Heart right ventricle (tissue), 16 donors: Measurements from ENCODE around the gene LARGE1. TPM values are rescaled to one million over a fixed set of nuclear protein-coding genes. Genes with fewer than 3 reads are reported as not detected.

Source experiments
- ATAC-seq, 8 donors: fragments of 200-7000 bp; cut with Tn5 transposase; one replicate each; pipeline ENCODE4 v1.9.1; 2020; ENCODE audit warnings: mild to moderate bottlenecking in 8 of 8, moderate library complexity in 8 of 8, moderate number of reproducible peaks in 1 of 8
- DNase-seq, 2 donors: peaks; one replicate each; pipeline ENCODE4 v3.0.0-alpha.2; 2020
- H3K27ac ChIP-seq, 10 donors: fragments of 200-600 bp; sonication (generic) in 2 of 10; one replicate each; pipeline versions ENCODE4 v1.5.0 to v1.8.0; 2020 to 2022; ENCODE audit warnings: mild to moderate bottlenecking in 3 of 10
- H3K27me3 ChIP-seq, 7 donors: fragments of 200-600 bp; one replicate each; pipeline ENCODE4 v1.8.0; 2021 to 2022; ENCODE audit warnings: mild to moderate bottlenecking in 2 of 7
- H3K36me3 ChIP-seq, 9 donors: fragments of 200-600 bp; sonication (generic) in 1 of 9; one replicate each; pipeline versions ENCODE4 v1.5.0 to v1.8.0; 2020 to 2022; ENCODE audit warnings: mild to moderate bottlenecking in 2 of 9
- H3K4me1 ChIP-seq, 9 donors: fragments of 200-600 bp; sonication (generic) in 1 of 9; one replicate each; pipeline versions ENCODE4 v1.5.0 to v1.8.0; 2020 to 2022; ENCODE audit warnings: mild to moderate bottlenecking in 4 of 9
- H3K4me3 ChIP-seq, 10 donors: fragments of 200-600 bp; sonication (generic) in 2 of 10; one replicate each; pipeline versions ENCODE4 v1.5.0 to v1.8.0; 2020 to 2022; ENCODE audit warnings: mild to moderate bottlenecking in 7 of 10, moderate library complexity in 2 of 10
- H3K9me3 ChIP-seq, 11 donors: fragments of 200-600 bp in 10 of 11; sonication (generic) in 2 of 11; one replicate each; pipeline versions ENCODE4 v1.5.0 to v1.8.0; 2013 to 2022; ENCODE audit warnings: mild to moderate bottlenecking in 2 of 11, control low read depth in 1 of 11, moderate library complexity in 1 of 11
- CTCF ChIP-seq, 9 donors: fragments of 200-600 bp; sonication (generic) in 2 of 9; IDR thresholded peaks; one replicate each; pipeline versions ENCODE4 v1.5.0 to v1.8.0; 2021 to 2022; ENCODE audit warnings: antibody characterized with exemption in 9 of 9, mild to moderate bottlenecking in 5 of 9, moderate library complexity in 1 of 9
- WGBS, 2 donors: extraction: QIAGEN DNeasy Blood & Tissue Kit; methylation state at CpG; one replicate each; pipeline ENCODE4 v1.1.7; 2013; ENCODE audit warnings: inconsistent platforms in 1 of 2; 5-methylcytosine and 5-hydroxymethylcytosine counted together
- intact Hi-C, 10 donors: fragments of 100-400 bp; cut with DNase I; formaldehyde crosslinking; loops; one replicate each; pipeline versions ENCODE4 v1.11.1 to v1.14.2; 2022
- polyA plus RNA-seq, 2 donors: library from polyadenylated mRNA; stranded (reverse); fragments of 200-250 nt; gene quantifications; one replicate each; pipeline ENCODE4 v1.2.3, GENCODE V29; 2013
- total RNA-seq, 10 donors: library from RNA; stranded (reverse); fragmentation: NEBNext Ultra II Directional in 3 of 10; extraction: Animal tissue kit (Norgen Biotek cat#: 25700) in 3 of 10; gene quantifications; one replicate each; pipeline versions ENCODE4 v1.2.1 to v1.2.4, GENCODE V29; 2021 to 2023
- donor health status: Arrhythmogenic right ventricular cardiomyopathy.
- donor health status: ischemic (EF 13 %, LVEDD 7.1; RV severe dilation, severe dysfunction).
- donor health status: healthy with polysubstance abuse.
- donor health status: DM: no; HTN: yes; CAD: no.
- donor health status: DM: no; HTN: no; CAD: no.
- donor health status: ischemic (EF 25% LVEDD 6.9; RV normal size, moderate dysfunction).
- donor health status: ischemic (EF 25% LVEDD 5.7; RV mildly dilated, moderate dysfunction).
- donor health status: healthy.
- donor health status: DM: yes; HTN: yes; CAD: no.
- donor health status: Ischemic cardiomyopathy.
- donor health status: ischemic (EF 35%, LVEDD 5.7; RV mildly dilated, moderate dysfunction).
- donor health status: nonischemic (EF 11% LVEDD 7.7; RV severe dilation, severe dysfunction).
- donor health status: DM: yes; HTN: yes; CAD: no.
- donor health status: PGD.
- donor health status: ischemic (EF 29% LVEDD 5.4; RV normal size, mild dysfunction).
- donor health status: nonischemic (EF 23%, LVEDD 6.1; RV moderate dilation, normal function).

The LARGE1 gene
- total and polyA plus RNA-seq, 12 donors = 33.7 to 184 (median 144) TPM

GRCh38 chr22:33891455-33891854 lies 28.8 kb downstream of the LARGE1 start:
- DNase-seq (no peak), ATAC-seq (no peak)
- Histone ChIP-seq H3K27me3 (no peaks in the 10 kb centered on the region), H3K9me3 (peaks cover 0 to 8% (median 0%) of the 10 kb centered on the region in 11 donors), H3K36me3 (no peaks in the 10 kb centered on the region), H3K4me1 (peaks cover 9 to 62% (median 39%) of the 10 kb centered on the region in 9 donors), H3K4me3 (no peak overlapping the region), H3K27ac (no peak overlapping the region)
- TF ChIP-seq CTCF (IDR thresholded peaks at IDR 0.05) = no peak
- intact Hi-C loops = no loop called here
- WGBS, 2 donors = 71 to 72% methylated on average over 5 of the region's 5 CpGs

DNA sequence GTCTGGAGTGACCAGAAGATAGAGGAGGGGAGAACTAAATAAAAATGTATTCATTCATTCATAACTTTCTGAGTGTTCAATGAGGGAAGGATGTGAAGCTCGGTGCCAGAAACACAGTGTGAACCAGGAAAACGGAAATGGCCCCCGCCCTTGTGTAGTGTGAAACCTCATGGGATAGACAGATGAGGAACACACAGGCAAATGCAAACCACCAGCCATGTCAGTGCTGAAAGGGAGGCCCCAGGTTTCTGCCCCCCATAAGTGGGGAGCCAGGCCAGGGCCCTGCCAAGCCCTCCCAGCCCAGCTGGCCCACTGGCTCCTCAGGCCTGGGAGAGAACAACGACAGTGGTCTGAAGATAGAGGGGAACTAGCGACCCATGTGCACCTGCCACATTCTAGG lies 30.5 kb downstream of the LARGE1 start:
- ATAC-seq = peak in 7 of 8 donors; percentile 16 to 75 (median 56)

DNA sequence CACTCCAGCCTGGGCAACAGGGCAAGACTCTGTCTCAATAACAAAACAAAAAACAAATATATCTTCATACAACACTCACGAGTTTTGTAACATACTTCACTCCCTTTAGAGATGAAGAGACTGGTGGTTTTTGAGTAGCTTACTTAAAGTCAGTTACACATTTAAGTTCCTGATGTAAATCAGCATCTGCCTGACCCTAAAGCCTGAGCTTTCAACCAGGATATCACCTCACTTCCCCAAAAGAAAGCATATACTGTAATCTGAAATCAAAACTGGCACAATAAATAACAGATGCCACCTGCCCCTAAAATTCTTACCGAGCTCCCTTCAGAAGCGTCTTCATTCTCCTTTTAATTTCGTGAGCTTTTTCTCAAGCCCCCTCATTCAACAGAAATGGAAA lies 31.5 kb downstream of the LARGE1 start:
- DNase-seq = no peak
- no peaks in the 10 kb centered on the region for H3K36me3 ChIP-seq
- WGBS, 2 donors = 47 to 56% methylated on average over 4 of the region's 4 CpGs
- TF ChIP-seq CTCF (IDR thresholded peaks at IDR 0.05) = no peak
- no peak overlapping the region for H3K27ac ChIP-seq
- no peak for ATAC-seq
- no peak overlapping the region for H3K4me3 ChIP-seq
- peaks cover 9 to 52% (median 34%) of the 10 kb centered on the region in 9 donors for H3K4me1 ChIP-seq
- H3K9me3 ChIP-seq = no peaks in the 10 kb centered on the region
- intact Hi-C loops = no loop called here
- H3K27me3 ChIP-seq = no peaks in the 10 kb centered on the region

More for the DNA sequence above, 30.5 kb downstream of the LARGE1 start:
- DNase-seq = peak in 1 of 2 donors; percentile 41
- no peak for TF ChIP-seq CTCF (IDR thresholded peaks at IDR 0.05)
- Histone ChIP-seq H3K27ac (peak overlapping the region in 1 of 10 donors; percentile 46), H3K9me3 (no peaks in the 10 kb centered on the region), H3K4me1 (peaks cover 9 to 53% (median 38%) of the 10 kb centered on the region in 9 donors), H3K27me3 (no peaks in the 10 kb centered on the region), H3K4me3 (no peak overlapping the region), H3K36me3 (no peaks in the 10 kb centered on the region)
- 49 to 68% methylated on average over 5 of the region's 5 CpGs for WGBS, 2 donors
- intact Hi-C loops = no loop called here

- WGBS, 2 donors = 87 to 90% methylated on average over 13 of the region's 13 CpGs
These were observed 33.1 kb downstream of the LARGE1 start for GRCh38 chr22:33887173-33887572.

More at GRCh38 chr22:33887173-33887572, 33.1 kb downstream of the LARGE1 start:
- no peak overlapping the region for H3K4me3 ChIP-seq
- TF ChIP-seq CTCF (IDR thresholded peaks at IDR 0.05) = no peak
- ATAC-seq (no peak), DNase-seq (no peak)
- no peak overlapping the region for H3K27ac ChIP-seq
- peaks cover 9 to 67% (median 48%) of the 10 kb centered on the region in 9 donors for H3K4me1 ChIP-seq
- no peaks in the 10 kb centered on the region for H3K9me3 ChIP-seq
- H3K36me3 ChIP-seq = no peaks in the 10 kb centered on the region
- H3K27me3 ChIP-seq = no peaks in the 10 kb centered on the region
- intact Hi-C loops = no loop called here
